Mucosa of rectum (tissue), 2 donors: ENCODE data around the gene KAZALD1.
A peak's percentile ranks its signal among the peaks of the same experiment; 100 is the strongest.

Experiments used
- H3K27ac ChIP-seq, 2 donors: one replicate each; pipeline ENCODE4 v1.7.0; 2013; ENCODE audit warnings: inconsistent platforms in 2 of 2, low read depth in 2 of 2, low read length in 2 of 2
- H3K27me3 ChIP-seq, 2 donors: one replicate each; pipeline ENCODE4 v1.7.0; 2013; ENCODE audit warnings: low read length in 2 of 2; ENCODE audit not compliant: control insufficient read depth in 2 of 2, insufficient read depth in 2 of 2
- H3K36me3 ChIP-seq, 2 donors: one replicate each; pipeline ENCODE4 v1.7.0; 2013; ENCODE audit warnings: low read length in 2 of 2; ENCODE audit not compliant: control insufficient read depth in 2 of 2, insufficient read depth in 2 of 2
- H3K4me1 ChIP-seq, 2 donors: one replicate each; pipeline ENCODE4 v1.7.0; 2013; ENCODE audit warnings: low read length in 2 of 2, mild to moderate bottlenecking in 1 of 2; ENCODE audit not compliant: control insufficient read depth in 2 of 2, insufficient read depth in 2 of 2
- H3K4me3 ChIP-seq, 2 donors: one replicate each; pipeline ENCODE4 v1.7.0; 2013; ENCODE audit warnings: low read length in 2 of 2
- H3K9ac ChIP-seq, 2 donors: one replicate each; pipeline ENCODE4 v1.7.0; 2013; ENCODE audit warnings: low read length in 2 of 2, low read depth in 1 of 2, mild to moderate bottlenecking in 1 of 2
- H3K9me3 ChIP-seq, 2 donors: one replicate each; pipeline ENCODE4 v1.7.0; 2013; ENCODE audit warnings: low read length in 2 of 2; ENCODE audit not compliant: control insufficient read depth in 2 of 2
- donor health status: healthy.
- donor health status: Normal muscosa, but diverticular disease.

The KAZALD1 gene

GRCh38 chr10:101047961-101048892 is 13.6 kb upstream of the KAZALD1 start:
- H3K9ac ChIP-seq: no peak overlapping the region
- no peak overlapping the region for H3K4me3 ChIP-seq
- H3K4me1 ChIP-seq: peaks cover 8 to 10% of the 10 kb centered on the region in 2 donors
- no peak overlapping the region for H3K27ac ChIP-seq
- H3K27me3 ChIP-seq: peaks cover 20 to 21% of the 10 kb centered on the region in 2 donors
- no peaks in the 10 kb centered on the region for H3K36me3 ChIP-seq
- H3K9me3 ChIP-seq: no peaks in the 10 kb centered on the region

GRCh38 chr10:101050208-101051069 is 11.3 kb upstream of the KAZALD1 start:
- Histone ChIP-seq H3K4me1 (peaks cover 3% of the 10 kb centered on the region in 2 donors), H3K36me3 (no peaks in the 10 kb centered on the region), H3K9ac (no peak overlapping the region), H3K9me3 (no peaks in the 10 kb centered on the region), H3K4me3 (peak overlapping the region; percentile 1 to 11), H3K27ac (no peak overlapping the region), H3K27me3 (peaks cover 20 to 21% of the 10 kb centered on the region in 2 donors)

GRCh38 chr10:101052285-101052684 is 9.5 kb upstream of the KAZALD1 start:
- no peak overlapping the region for H3K4me3 ChIP-seq
- no peaks in the 10 kb centered on the region for H3K9me3 ChIP-seq
- H3K27me3 ChIP-seq: peaks cover 20% of the 10 kb centered on the region in 2 donors
- no peaks in the 10 kb centered on the region for H3K36me3 ChIP-seq
- no peak overlapping the region for H3K9ac ChIP-seq
- H3K4me1 ChIP-seq: peaks cover 3% of the 10 kb centered on the region in 2 donors
- no peak overlapping the region for H3K27ac ChIP-seq

GRCh38 chr10:101053516-101053915 is 8.3 kb upstream of the KAZALD1 start:
- no peaks in the 10 kb centered on the region for H3K36me3 ChIP-seq
- no peaks in the 10 kb centered on the region for H3K9me3 ChIP-seq
- H3K9ac ChIP-seq: no peak overlapping the region
- H3K27me3 ChIP-seq: peaks cover 12 to 14% of the 10 kb centered on the region in 2 donors
- peaks cover 3% of the 10 kb centered on the region in 2 donors for H3K4me1 ChIP-seq
- H3K27ac ChIP-seq: no peak overlapping the region
- H3K4me3 ChIP-seq: no peak overlapping the region

GRCh38 chr10:101054351-101054750 is 7.4 kb upstream of the KAZALD1 start:
- H3K36me3 ChIP-seq: no peaks in the 10 kb centered on the region
- H3K4me1 ChIP-seq: peaks cover 3% of the 10 kb centered on the region in 2 donors
- H3K9me3 ChIP-seq: no peaks in the 10 kb centered on the region
- no peak overlapping the region for H3K4me3 ChIP-seq
- peaks cover 6% of the 10 kb centered on the region in 2 donors for H3K27me3 ChIP-seq
- no peak overlapping the region for H3K27ac ChIP-seq
- H3K9ac ChIP-seq: no peak overlapping the region

- Histone ChIP-seq H3K36me3 (no peaks in the 10 kb centered on the region), H3K27me3 (peaks cover 3 to 6% of the 10 kb centered on the region in 2 donors), H3K4me3 (no peak overlapping the region), H3K27ac (no peak overlapping the region), H3K9ac (no peak overlapping the region), H3K9me3 (no peaks in the 10 kb centered on the region), H3K4me1 (peaks cover 3% of the 10 kb centered on the region in 2 donors)
These were observed 6.9 kb upstream of the KAZALD1 start for GRCh38 chr10:101054876-101055275.

- no peak overlapping the region for H3K27ac ChIP-seq
- no peak overlapping the region for H3K9ac ChIP-seq
- no peaks in the 10 kb centered on the region for H3K36me3 ChIP-seq
- H3K9me3 ChIP-seq: no peaks in the 10 kb centered on the region
- peaks cover 6% of the 10 kb centered on the region in 2 donors for H3K4me1 ChIP-seq
- H3K4me3 ChIP-seq: no peak overlapping the region
- H3K27me3 ChIP-seq: peaks cover 0 to 4% of the 10 kb centered on the region in 2 donors
These were observed 6.4 kb upstream of the KAZALD1 start for GRCh38 chr10:101055411-101055810.

- H3K27me3 ChIP-seq: no peaks in the 10 kb centered on the region
- no peaks in the 10 kb centered on the region for H3K9me3 ChIP-seq
- no peak overlapping the region for H3K9ac ChIP-seq
- H3K36me3 ChIP-seq: no peaks in the 10 kb centered on the region
- H3K27ac ChIP-seq: no peak overlapping the region
- H3K4me1 ChIP-seq: peaks cover 9 to 10% of the 10 kb centered on the region in 2 donors
- no peak overlapping the region for H3K4me3 ChIP-seq
These were observed 5.2 kb upstream of the KAZALD1 start for GRCh38 chr10:101056365-101057151.

- no peaks in the 10 kb centered on the region for H3K36me3 ChIP-seq
- H3K4me1 ChIP-seq: peaks cover 45 to 46% of the 10 kb centered on the region in 2 donors
- H3K9ac ChIP-seq: peak overlapping the region; percentile 99 to 100
- no peaks in the 10 kb centered on the region for H3K27me3 ChIP-seq
- peak overlapping the region; percentile 99 to 100 for H3K27ac ChIP-seq
- no peaks in the 10 kb centered on the region for H3K9me3 ChIP-seq
- H3K4me3 ChIP-seq: peak overlapping the region; percentile 98 to 99
These were observed 1.5 kb upstream of the KAZALD1 start for GRCh38 chr10:101060036-101060950.
